Measurements from ENCODE around the gene GET4. TPM values are rescaled to one million over a fixed set of nuclear protein-coding genes. Genes with fewer than 3 reads are reported as not detected.
"Not testable (repeated sequence)": the region's sequence is repeated elsewhere in the genome, so short reads cannot be mapped to it uniquely, and the experiment has no call there.

The GET4 gene
- total RNA-seq, 4 donors from 2014 or later: 6.1 to 39.4 (median 26.7) TPM

DNA sequence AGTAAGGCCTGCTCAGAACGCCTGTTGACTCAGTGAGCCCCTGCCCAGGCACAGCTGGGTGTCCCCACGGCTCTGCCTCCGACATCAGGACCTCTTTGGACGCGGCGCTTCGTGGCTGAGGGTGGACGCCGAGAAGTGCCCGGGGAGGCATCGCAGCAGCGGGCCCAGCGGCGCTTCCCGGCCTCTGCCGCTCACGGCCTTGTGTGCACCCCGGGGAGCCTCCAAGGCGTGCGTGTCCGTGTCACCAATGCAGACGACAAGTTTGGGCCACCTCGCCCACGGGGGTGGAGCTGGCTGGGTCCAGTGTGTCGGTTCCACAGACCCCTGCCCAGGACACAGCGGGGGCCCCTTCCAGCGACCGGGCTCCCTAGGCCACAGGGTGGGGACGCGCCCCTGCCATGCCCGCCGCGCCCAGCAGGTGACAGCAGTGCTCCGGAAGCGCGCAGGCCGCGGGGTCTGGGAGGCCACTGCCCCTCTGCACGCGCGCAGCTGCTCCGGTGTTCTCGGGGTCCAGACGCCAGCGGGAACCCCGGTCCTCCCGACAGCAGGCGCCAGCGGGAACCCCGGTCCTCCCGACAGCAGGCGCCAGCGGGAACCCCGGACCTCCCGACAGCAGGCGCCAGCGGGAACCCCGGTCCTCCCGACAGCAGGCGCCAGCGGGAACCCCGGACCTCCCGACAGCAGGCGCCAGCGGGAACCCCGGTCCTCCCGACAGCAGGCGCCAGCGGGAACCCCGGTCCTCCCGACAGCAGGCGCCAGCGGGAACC is 32.4 kb downstream of the GET4 start:
- TF ChIP-seq, protein P1, sequence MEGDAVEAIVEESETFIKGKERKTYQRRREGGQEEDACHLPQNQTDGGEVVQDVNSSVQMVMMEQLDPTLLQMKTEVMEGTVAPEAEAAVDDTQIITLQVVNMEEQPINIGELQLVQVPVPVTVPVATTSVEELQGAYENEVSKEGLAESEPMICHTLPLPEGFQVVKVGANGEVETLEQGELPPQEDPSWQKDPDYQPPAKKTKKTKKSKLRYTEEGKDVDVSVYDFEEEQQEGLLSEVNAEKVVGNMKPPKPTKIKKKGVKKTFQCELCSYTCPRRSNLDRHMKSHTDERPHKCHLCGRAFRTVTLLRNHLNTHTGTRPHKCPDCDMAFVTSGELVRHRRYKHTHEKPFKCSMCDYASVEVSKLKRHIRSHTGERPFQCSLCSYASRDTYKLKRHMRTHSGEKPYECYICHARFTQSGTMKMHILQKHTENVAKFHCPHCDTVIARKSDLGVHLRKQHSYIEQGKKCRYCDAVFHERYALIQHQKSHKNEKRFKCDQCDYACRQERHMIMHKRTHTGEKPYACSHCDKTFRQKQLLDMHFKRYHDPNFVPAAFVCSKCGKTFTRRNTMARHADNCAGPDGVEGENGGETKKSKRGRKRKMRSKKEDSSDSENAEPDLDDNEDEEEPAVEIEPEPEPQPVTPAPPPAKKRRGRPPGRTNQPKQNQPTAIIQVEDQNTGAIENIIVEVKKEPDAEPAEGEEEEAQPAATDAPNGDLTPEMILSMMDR (IDR thresholded peaks at IDR 0.05): peak; percentile 65 to 83 (median 68)
- H3K4me3 ChIP-seq; H3K36me3 ChIP-seq; H3K9me3 ChIP-seq; H3K27me3 ChIP-seq; intact Hi-C loops (cut with DNase I; ENCODE audit: low total_unique reads); H3K27ac ChIP-seq; H3K4me1 ChIP-seq: not testable (repeated sequence)
- peak in 1 of 2 donors; percentile 65 for DNase-seq

DNA sequence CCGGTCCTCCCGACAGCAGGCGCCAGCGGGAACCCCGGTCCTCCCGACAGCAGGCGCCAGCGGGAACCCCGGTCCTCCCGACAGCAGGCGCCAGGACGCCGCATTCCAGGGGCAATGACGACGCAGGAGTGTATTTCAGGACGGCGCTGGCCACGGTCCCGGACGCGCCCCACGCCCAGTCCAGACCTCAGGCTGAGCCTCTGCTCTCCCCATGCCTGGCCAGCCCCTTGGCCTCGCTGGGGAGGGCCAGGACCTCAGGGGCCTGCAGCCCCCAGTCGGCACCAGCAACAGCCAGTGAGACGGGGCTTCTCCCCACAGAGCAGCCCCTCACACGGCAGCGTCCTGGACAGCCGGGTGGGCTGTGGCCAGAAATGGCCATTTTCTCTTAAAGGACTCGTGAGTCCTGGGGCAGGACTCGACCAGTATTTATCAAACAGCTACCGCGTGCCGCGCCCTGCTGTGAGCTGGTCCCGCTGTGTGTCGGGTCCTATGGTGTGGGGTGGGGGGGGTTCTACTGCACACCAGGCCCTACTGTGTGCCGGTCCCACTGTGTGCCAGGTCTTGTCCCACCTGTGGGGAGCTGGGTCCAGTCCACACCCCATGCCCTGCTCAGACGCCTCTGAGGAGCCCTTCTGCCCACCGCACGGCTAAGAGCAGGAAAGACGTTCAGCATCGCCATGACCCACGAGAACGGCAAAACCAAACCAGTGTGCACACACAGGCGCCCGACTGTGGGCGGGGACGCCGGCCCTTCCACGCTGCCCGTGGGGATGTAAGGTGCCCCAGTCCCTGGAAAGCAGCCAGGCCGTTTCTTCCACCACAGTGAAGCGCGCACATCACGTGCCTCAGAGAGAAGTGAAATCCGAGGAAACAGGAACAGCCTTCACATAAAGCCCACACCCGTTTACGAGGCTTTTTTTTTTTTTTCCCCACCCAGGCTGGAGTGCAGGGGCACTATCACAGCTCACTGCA is 33.3 kb downstream of the GET4 start:
- no peaks in the 10 kb centered on the region for H3K9me3 ChIP-seq
- H3K4me1 ChIP-seq: peaks cover 0 to 2% of the 10 kb centered on the region in 2 donors
- no peak overlapping the region for H3K27ac ChIP-seq
- peak in 1 of 2 donors; percentile 67 for DNase-seq
- H3K27me3 ChIP-seq: no peaks in the 10 kb centered on the region
- intact Hi-C loops (cut with DNase I; ENCODE audit: low total_unique reads): no loop called here
- no peak overlapping the region for H3K4me3 ChIP-seq
- no peak for TF ChIP-seq POLR2A (IDR thresholded peaks at IDR 0.05)
- TF ChIP-seq, protein P1 (IDR thresholded peaks at IDR 0.05): no peak
- no peaks in the 10 kb centered on the region for H3K36me3 ChIP-seq

DNA sequence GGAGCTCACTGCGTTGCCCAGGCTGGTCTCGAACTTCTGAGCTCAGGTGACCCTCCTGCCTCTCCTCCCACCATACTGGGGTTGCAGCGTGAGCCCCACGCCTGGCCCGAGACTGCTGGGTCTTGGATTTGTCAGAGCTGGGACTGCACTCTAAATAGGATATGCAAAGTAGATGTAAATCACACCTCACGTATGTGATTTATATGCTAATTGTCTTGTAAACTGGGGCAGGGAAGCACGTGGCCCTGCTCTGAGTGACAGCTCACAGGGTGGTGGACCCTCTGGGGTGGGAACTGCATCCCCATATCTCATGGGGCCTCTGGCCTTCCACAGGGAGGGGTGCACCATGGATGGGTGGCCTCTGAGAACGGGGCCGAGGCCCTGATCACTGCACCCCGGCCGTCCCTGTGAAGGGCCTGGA is 34.1 kb downstream of the GET4 start:
- no peak for TF ChIP-seq POLR2A (IDR thresholded peaks at IDR 0.05)
- TF ChIP-seq, protein P1 (IDR thresholded peaks at IDR 0.05): no peak
- no peak overlapping the region for H3K27ac ChIP-seq
- intact Hi-C loops (cut with DNase I; ENCODE audit: low total_unique reads): no loop called here
- H3K4me1 ChIP-seq: no peaks in the 10 kb centered on the region
- H3K27me3 ChIP-seq: no peaks in the 10 kb centered on the region
- no peaks in the 10 kb centered on the region for H3K9me3 ChIP-seq
- H3K4me3 ChIP-seq: no peak overlapping the region
- DNase-seq: no peak
- H3K36me3 ChIP-seq: no peaks in the 10 kb centered on the region

DNA sequence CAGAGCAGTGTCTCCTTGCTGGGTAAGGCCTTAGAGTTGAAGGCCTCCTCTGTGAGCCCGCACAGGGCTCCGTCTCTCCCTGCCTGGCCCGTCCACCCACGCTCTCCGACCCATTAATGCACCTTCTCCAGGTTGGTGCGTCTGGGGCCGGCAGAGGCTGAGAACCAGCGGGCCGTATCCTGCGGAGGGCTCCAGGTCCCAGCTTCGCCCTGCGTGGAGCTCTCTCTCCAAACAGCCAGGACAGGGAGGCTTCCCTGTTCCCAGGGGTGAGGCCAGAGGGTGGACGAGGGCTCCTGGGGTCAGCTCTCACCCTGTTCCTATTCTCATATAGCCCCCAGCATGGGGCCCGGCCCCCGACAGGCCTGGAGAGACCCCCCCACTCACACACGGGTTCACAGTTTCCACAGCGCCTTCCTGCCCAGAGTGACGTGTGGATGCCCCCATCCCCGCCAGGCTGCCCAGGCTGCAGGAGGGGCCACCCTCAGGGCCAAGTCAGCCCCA is 34.6 kb downstream of the GET4 start:
- peaks cover 0 to 1% of the 10 kb centered on the region in 2 donors for H3K4me1 ChIP-seq
- intact Hi-C loops (cut with DNase I; ENCODE audit: low total_unique reads): no loop called here

More for the DNA sequence above, 34.6 kb downstream of the GET4 start:
- no peak for DNase-seq
- Histone ChIP-seq H3K27me3 (no peaks in the 10 kb centered on the region), H3K9me3 (no peaks in the 10 kb centered on the region), H3K36me3 (no peaks in the 10 kb centered on the region), H3K27ac (no peak overlapping the region), H3K4me3 (no peak overlapping the region)
- TF ChIP-seq, protein P1 (IDR thresholded peaks at IDR 0.05): no peak
- TF ChIP-seq POLR2A (IDR thresholded peaks at IDR 0.05): no peak
